Transverse colon (tissue), 3 donors: Measurements from ENCODE around the gene GAS7.

Source experiments
- POLR2A ChIP-seq: fragments of 450-650 bp; IDR thresholded peaks from one replicate; pipeline ENCODE4 v1.6.1; 2016; ENCODE audit warnings: antibody characterized with exemption, mild to moderate bottlenecking, moderate library complexity
- TF ChIP-seq, protein P1 (sequence below), 5 experiments: fragments of 200-600 bp in 3 of 5; fragments of 450-650 bp in 2 of 5; sonication (generic) in 3 of 5; IDR thresholded peaks; 1 replicate in 2 of 5; 2 replicates in 3 of 5; pipeline ENCODE4 v1.5.1; 2016 to 2017; ENCODE audit warnings: antibody characterized with exemption in 5 of 5, inconsistent platforms in 3 of 5, mild to moderate bottlenecking in 2 of 5, moderate library complexity in 1 of 5

DNA sequence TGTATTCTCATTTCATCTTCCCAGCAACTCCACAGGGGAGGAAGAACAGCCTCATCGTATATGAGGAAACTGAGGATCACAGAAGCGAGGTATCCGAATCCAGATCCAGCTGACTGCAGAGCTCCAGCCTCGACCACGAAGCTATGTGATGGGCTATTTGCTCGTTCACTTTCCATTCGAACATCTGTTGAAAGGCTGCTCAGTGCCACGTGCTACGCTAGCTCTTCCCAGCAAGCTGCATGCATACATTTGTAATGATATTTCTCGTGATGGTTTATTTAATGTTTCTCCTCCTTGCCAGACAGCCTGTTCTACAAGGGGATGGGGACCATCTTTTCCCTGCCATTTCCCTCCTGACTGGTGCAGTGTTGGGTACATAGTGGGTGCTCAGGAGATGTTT is 244.9 kb downstream of the GAS7 start:
- TF ChIP-seq, protein P1, sequence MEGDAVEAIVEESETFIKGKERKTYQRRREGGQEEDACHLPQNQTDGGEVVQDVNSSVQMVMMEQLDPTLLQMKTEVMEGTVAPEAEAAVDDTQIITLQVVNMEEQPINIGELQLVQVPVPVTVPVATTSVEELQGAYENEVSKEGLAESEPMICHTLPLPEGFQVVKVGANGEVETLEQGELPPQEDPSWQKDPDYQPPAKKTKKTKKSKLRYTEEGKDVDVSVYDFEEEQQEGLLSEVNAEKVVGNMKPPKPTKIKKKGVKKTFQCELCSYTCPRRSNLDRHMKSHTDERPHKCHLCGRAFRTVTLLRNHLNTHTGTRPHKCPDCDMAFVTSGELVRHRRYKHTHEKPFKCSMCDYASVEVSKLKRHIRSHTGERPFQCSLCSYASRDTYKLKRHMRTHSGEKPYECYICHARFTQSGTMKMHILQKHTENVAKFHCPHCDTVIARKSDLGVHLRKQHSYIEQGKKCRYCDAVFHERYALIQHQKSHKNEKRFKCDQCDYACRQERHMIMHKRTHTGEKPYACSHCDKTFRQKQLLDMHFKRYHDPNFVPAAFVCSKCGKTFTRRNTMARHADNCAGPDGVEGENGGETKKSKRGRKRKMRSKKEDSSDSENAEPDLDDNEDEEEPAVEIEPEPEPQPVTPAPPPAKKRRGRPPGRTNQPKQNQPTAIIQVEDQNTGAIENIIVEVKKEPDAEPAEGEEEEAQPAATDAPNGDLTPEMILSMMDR (IDR thresholded peaks at IDR 0.05), result no peak
- no peak for TF ChIP-seq POLR2A
